Fibroblast of lung (primary cell): Measurements from ENCODE around the gene MIGA1.

Source experiments
- EZH2 ChIP-seq: IDR thresholded peaks from 2 replicates; pipeline ENCODE4 v1.5.1; 2012; ENCODE audit warnings: low read length, control low read depth, mild to moderate bottlenecking; ENCODE audit errors: missing control alignments
- TF ChIP-seq, protein P1 (sequence below), 2 donors: IDR thresholded peaks in 1 of 2; conservative IDR thresholded peaks in 1 of 2; 1 replicate in 1 of 2; 2 replicates in 1 of 2; pipeline ENCODE4 v1.5.1; 2011 to 2012; ENCODE audit warnings: low read length in 2 of 2, control low read depth in 1 of 2, inconsistent platforms in 1 of 2, low read depth in 1 of 2, mild to moderate bottlenecking in 1 of 2

DNA sequence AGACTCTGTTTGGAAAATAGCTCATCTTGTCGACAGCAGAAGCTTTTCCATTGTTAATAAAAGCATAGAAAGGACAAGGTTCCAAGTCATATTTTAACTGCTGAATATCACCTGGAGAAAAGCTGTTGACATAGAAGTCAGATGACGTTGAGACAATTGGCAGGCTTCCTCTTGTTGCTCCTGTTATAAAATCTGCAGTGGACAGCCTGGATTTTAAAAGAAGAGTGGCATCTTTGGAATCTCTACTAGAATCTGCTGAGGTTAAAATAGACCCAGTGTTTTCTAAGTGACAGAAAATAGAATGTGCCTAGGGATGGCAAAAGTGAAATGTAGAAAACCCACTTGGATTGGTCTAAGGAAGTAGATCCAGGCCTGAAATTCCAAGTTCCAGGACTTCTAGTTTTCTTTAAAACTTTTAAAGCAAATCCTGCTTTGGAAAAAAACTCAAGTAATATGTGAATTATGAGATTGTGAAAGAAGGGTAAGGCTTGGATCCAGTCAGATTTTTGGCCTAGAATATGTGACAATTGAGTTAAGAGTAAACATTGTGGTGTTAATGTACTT, 55.4 kb downstream of the MIGA1 start:
- TF ChIP-seq, protein P1, sequence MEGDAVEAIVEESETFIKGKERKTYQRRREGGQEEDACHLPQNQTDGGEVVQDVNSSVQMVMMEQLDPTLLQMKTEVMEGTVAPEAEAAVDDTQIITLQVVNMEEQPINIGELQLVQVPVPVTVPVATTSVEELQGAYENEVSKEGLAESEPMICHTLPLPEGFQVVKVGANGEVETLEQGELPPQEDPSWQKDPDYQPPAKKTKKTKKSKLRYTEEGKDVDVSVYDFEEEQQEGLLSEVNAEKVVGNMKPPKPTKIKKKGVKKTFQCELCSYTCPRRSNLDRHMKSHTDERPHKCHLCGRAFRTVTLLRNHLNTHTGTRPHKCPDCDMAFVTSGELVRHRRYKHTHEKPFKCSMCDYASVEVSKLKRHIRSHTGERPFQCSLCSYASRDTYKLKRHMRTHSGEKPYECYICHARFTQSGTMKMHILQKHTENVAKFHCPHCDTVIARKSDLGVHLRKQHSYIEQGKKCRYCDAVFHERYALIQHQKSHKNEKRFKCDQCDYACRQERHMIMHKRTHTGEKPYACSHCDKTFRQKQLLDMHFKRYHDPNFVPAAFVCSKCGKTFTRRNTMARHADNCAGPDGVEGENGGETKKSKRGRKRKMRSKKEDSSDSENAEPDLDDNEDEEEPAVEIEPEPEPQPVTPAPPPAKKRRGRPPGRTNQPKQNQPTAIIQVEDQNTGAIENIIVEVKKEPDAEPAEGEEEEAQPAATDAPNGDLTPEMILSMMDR (conservative IDR thresholded peaks at IDR 0.05 in 1 of 2, IDR thresholded peaks at IDR 0.05 in 1 of 2; ENCODE audit: low read depth in 1 of 2, low read length in 2 of 2): no peak
- TF ChIP-seq EZH2: no peak
